GM12892 (cell line): ENCODE results near the gene MYO5A.
"Not testable (repeated sequence)": the region's sequence is repeated elsewhere in the genome, so short reads cannot be mapped to it uniquely, and the experiment has no call there.

Experiments
- POLR2A ChIP-seq: IDR thresholded peaks from 2 replicates; pipeline ENCODE4 v1.6.1; 2011; ENCODE audit warnings: low read depth, low read length, control low read depth
- TAF1 ChIP-seq: IDR thresholded peaks from 2 replicates; pipeline ENCODE4 v1.6.1; 2011; ENCODE audit warnings: low read depth, mild to moderate bottlenecking, control low read depth, low read length, borderline replicate concordance

GRCh38 chr15:52565417-52566358 lies 37.0 kb upstream of the MYO5A start:
- TF ChIP-seq POLR2A, TAF1: not testable (repeated sequence)
